Measurements from ENCODE around the gene RPS8. TPM values are rescaled to one million over a fixed set of nuclear protein-coding genes. Genes with fewer than 3 reads are reported as not detected.

RPS8 gene
- total and polyA plus RNA-seq, 4 donors: 258 to 891 (median 575) TPM

DNA sequence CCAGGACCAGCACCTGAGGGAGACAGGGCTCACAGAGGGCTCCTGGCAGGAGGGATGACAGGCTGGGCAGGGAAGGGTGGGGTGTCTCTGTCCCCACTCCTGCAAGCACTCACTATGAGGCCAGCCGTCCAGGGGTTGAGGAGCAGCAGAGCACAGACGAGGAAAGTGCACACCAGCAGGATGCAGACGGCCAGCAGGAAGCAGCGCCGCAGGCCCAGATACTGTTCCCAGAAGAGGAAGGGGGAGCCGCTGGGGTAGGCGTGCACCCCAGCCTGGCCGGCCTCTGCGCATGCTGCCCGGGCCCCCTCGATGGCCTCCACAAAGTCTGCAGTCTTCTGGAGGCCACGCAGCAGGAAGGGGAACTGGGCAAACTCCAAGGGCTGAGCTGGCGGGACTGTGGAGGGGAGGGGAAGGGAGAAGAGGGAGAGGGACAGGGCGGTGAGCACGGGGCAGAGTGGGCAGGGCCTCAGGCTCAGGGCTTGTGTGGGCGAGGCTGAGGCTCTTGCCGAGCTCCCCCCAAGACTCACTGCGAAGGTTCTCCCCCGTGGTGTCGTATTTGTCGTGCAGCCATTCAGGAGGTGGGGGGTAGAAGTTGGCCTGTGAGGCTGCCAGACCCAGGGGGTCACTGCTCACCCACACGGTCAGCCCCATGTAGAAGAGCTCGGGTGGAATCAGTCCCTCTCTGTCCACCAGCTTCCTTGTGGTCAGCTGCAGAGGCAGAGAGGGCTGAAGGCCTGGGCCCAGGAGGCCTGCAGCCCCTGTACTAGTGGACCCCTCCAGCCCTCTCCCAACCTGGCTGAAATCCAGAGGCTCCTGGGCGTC is 51.2 kb downstream of the RPS8 start:
- no peak for DNase-seq (ENCODE audit: low spot score)
- H3K36me3 ChIP-seq (ENCODE audit: control insufficient read depth in 4 of 4, insufficient read depth in 3 of 4, low read depth in 1 of 4, low read length in 3 of 4): no peaks in the 10 kb centered on the region
- peaks cover 0 to 3% (median 1%) of the 10 kb centered on the region in 4 donors for H3K4me1 ChIP-seq (ENCODE audit: control insufficient read depth in 4 of 4, insufficient read depth in 4 of 4, low read length in 3 of 4)
- H3K27me3 ChIP-seq (ENCODE audit: control insufficient read depth in 4 of 4, insufficient read depth in 4 of 4, low read length in 3 of 4): no peaks in the 10 kb centered on the region
- H3K9ac ChIP-seq (ENCODE audit: low read depth in 1 of 2, low read length in 2 of 2): no peak overlapping the region
- 62% methylated on average over 24 of the region's 24 CpGs for WGBS
- no peak overlapping the region for H3K4me3 ChIP-seq (ENCODE audit: low read depth in 1 of 3, low read length in 3 of 3)
- peak overlapping the region in 1 of 2 donors; percentile 21 for H3K27ac ChIP-seq (ENCODE audit: low read depth in 1 of 2, low read length in 2 of 2)
- H3K9me3 ChIP-seq (ENCODE audit: control insufficient read depth in 4 of 4, low read length in 3 of 4): no peaks in the 10 kb centered on the region
- no peak for TF ChIP-seq JUND (IDR thresholded peaks at IDR 0.05)
- TF ChIP-seq, protein P1, sequence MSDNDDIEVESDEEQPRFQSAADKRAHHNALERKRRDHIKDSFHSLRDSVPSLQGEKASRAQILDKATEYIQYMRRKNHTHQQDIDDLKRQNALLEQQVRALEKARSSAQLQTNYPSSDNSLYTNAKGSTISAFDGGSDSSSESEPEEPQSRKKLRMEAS (IDR thresholded peaks at IDR 0.05): no peak
- TF ChIP-seq NR2F2 (IDR thresholded peaks at IDR 0.05): no peak
- TF ChIP-seq HNF4G (IDR thresholded peaks at IDR 0.05): no peak
- TF ChIP-seq, protein P2, sequence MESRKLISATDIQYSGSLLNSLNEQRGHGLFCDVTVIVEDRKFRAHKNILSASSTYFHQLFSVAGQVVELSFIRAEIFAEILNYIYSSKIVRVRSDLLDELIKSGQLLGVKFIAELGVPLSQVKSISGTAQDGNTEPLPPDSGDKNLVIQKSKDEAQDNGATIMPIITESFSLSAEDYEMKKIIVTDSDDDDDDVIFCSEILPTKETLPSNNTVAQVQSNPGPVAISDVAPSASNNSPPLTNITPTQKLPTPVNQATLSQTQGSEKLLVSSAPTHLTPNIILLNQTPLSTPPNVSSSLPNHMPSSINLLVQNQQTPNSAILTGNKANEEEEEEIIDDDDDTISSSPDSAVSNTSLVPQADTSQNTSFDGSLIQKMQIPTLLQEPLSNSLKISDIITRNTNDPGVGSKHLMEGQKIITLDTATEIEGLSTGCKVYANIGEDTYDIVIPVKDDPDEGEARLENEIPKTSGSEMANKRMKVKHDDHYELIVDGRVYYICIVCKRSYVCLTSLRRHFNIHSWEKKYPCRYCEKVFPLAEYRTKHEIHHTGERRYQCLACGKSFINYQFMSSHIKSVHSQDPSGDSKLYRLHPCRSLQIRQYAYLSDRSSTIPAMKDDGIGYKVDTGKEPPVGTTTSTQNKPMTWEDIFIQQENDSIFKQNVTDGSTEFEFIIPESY (IDR thresholded peaks at IDR 0.05): no peak
- TF ChIP-seq GABPA (IDR thresholded peaks at IDR 0.05 in 1 of 2, conservative IDR thresholded peaks at IDR 0.05 in 1 of 2): no peak
- TF ChIP-seq FOXA1 (IDR thresholded peaks at IDR 0.05): no peak
- no peak for TF ChIP-seq TAF1 (conservative IDR thresholded peaks at IDR 0.05)
- TF ChIP-seq EGR1 (IDR thresholded peaks at IDR 0.05; ENCODE audit: low read depth in 2 of 2): no peak
- TF ChIP-seq, protein P3, sequence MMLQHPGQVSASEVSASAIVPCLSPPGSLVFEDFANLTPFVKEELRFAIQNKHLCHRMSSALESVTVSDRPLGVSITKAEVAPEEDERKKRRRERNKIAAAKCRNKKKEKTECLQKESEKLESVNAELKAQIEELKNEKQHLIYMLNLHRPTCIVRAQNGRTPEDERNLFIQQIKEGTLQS (IDR thresholded peaks at IDR 0.05): no peak
- TF ChIP-seq, protein P4, sequence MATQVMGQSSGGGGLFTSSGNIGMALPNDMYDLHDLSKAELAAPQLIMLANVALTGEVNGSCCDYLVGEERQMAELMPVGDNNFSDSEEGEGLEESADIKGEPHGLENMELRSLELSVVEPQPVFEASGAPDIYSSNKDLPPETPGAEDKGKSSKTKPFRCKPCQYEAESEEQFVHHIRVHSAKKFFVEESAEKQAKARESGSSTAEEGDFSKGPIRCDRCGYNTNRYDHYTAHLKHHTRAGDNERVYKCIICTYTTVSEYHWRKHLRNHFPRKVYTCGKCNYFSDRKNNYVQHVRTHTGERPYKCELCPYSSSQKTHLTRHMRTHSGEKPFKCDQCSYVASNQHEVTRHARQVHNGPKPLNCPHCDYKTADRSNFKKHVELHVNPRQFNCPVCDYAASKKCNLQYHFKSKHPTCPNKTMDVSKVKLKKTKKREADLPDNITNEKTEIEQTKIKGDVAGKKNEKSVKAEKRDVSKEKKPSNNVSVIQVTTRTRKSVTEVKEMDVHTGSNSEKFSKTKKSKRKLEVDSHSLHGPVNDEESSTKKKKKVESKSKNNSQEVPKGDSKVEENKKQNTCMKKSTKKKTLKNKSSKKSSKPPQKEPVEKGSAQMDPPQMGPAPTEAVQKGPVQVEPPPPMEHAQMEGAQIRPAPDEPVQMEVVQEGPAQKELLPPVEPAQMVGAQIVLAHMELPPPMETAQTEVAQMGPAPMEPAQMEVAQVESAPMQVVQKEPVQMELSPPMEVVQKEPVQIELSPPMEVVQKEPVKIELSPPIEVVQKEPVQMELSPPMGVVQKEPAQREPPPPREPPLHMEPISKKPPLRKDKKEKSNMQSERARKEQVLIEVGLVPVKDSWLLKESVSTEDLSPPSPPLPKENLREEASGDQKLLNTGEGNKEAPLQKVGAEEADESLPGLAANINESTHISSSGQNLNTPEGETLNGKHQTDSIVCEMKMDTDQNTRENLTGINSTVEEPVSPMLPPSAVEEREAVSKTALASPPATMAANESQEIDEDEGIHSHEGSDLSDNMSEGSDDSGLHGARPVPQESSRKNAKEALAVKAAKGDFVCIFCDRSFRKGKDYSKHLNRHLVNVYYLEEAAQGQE (IDR thresholded peaks at IDR 0.05): no peak
- no peak for TF ChIP-seq RAD21 (IDR thresholded peaks at IDR 0.05)
- no peak for TF ChIP-seq SP1 (IDR thresholded peaks at IDR 0.05)
- no peak for TF ChIP-seq HNF4A (conservative IDR thresholded peaks at IDR 0.05)
- TF ChIP-seq RXRA (IDR thresholded peaks at IDR 0.05): no peak

DNA sequence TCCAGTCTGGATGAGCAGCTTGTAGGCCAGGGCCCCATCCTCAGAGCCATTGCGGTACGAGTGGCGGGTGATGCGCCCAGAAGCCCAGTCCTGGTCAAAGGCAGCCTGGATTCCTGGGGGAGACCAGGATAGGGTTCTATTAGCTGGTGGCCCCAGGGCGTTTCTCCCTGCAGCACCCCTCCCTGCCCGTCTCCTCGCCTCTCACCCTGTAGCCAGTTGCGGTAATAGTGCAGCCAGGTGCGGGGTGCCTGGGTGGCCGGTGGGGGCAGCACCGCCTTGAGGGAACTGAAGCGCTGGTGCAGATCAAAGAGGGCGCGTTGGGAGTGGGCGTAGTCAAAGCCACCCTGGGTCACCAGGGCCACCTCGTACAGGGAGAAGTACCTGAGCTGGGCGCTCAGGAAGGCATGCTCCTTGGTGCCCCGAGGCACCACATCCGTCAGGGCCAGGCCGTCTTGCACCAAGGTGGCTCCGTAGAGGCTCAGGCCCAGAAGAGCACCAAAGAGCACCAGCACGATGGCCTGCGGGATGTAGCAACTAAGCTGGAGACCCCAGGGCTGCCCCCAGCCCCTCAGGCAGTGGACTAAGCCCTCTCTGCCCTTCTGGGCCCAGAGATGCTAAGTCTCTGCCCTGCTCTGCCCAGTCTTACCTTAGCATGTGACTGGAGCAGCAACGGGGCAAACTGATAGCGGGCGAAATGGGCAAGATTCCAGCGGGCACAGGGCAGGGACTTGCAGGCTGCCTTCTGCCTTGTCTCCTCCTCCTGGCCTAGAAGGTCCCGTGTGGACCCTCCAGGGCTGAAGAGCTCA is 52.1 kb downstream of the RPS8 start:
- DNase-seq (ENCODE audit: low spot score): no peak
- no peak overlapping the region for H3K4me3 ChIP-seq (ENCODE audit: low read depth in 1 of 3, low read length in 3 of 3)
- no peaks in the 10 kb centered on the region for H3K36me3 ChIP-seq (ENCODE audit: control insufficient read depth in 4 of 4, insufficient read depth in 3 of 4, low read depth in 1 of 4, low read length in 3 of 4)
- WGBS: 92% methylated on average over 28 of the region's 28 CpGs
- H3K9ac ChIP-seq (ENCODE audit: low read depth in 1 of 2, low read length in 2 of 2): no peak overlapping the region
- H3K27ac ChIP-seq (ENCODE audit: low read depth in 1 of 2, low read length in 2 of 2): no peak overlapping the region
- no peak for TF ChIP-seq YY1 (IDR thresholded peaks at IDR 0.05)
- no peak for TF ChIP-seq HNF4A (conservative IDR thresholded peaks at IDR 0.05)
- TF ChIP-seq, protein P5, sequence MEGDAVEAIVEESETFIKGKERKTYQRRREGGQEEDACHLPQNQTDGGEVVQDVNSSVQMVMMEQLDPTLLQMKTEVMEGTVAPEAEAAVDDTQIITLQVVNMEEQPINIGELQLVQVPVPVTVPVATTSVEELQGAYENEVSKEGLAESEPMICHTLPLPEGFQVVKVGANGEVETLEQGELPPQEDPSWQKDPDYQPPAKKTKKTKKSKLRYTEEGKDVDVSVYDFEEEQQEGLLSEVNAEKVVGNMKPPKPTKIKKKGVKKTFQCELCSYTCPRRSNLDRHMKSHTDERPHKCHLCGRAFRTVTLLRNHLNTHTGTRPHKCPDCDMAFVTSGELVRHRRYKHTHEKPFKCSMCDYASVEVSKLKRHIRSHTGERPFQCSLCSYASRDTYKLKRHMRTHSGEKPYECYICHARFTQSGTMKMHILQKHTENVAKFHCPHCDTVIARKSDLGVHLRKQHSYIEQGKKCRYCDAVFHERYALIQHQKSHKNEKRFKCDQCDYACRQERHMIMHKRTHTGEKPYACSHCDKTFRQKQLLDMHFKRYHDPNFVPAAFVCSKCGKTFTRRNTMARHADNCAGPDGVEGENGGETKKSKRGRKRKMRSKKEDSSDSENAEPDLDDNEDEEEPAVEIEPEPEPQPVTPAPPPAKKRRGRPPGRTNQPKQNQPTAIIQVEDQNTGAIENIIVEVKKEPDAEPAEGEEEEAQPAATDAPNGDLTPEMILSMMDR (IDR thresholded peaks at IDR 0.05; ENCODE audit: low read depth, low read length, missing input control): no peak
- TF ChIP-seq, protein P4 (IDR thresholded peaks at IDR 0.05): no peak
- TF ChIP-seq NR2F2 (IDR thresholded peaks at IDR 0.05): no peak
- TF ChIP-seq EGR1 (IDR thresholded peaks at IDR 0.05; ENCODE audit: low read depth in 2 of 2): no peak
- TF ChIP-seq, protein P3 (IDR thresholded peaks at IDR 0.05): no peak
- H3K4me1 ChIP-seq (ENCODE audit: control insufficient read depth in 4 of 4, insufficient read depth in 4 of 4, low read length in 3 of 4): peaks cover 0 to 3% (median 1%) of the 10 kb centered on the region in 4 donors
- H3K9me3 ChIP-seq (ENCODE audit: control insufficient read depth in 4 of 4, low read length in 3 of 4): no peaks in the 10 kb centered on the region
- no peaks in the 10 kb centered on the region for H3K27me3 ChIP-seq (ENCODE audit: control insufficient read depth in 4 of 4, insufficient read depth in 4 of 4, low read length in 3 of 4)
